Measurements from ENCODE around the gene LPO. TPM values are rescaled to one million over a fixed set of nuclear protein-coding genes. Genes with fewer than 3 reads are reported as not detected.

LPO gene
- total and polyA plus RNA-seq, 9 of the 15 experiments (the other 6 are each of a cell fraction or from before 2014, with no cell fraction given): 0.07 to 0.11 TPM; not detected in 7

- TF ChIP-seq REST (IDR thresholded peaks at IDR 0.05; ENCODE audit: borderline replicate concordance) (no peak), REST (CRISPR knock-in tag; IDR thresholded peaks at IDR 0.05; ENCODE audit: low read depth) (no peak), CBX2 (IDR thresholded peaks at IDR 0.05; ENCODE audit: insufficient read depth, low read length, poor library complexity, severe bottlenecking) (no peak), THAP12 (CRISPR knock-in tag; IDR thresholded peaks at IDR 0.05) (0 out of 2 replicates have a peak, but pooled peaks have one; percentile 40), POU5F1 (IDR thresholded peaks at IDR 0.05; ENCODE audit: borderline replicate concordance, low read depth, low read length, partially characterized antibody) (no peak), KDM1A (IDR thresholded peaks at IDR 0.05) (no peak), TOE1 (IDR thresholded peaks at IDR 0.05; ENCODE audit: borderline replicate concordance) (peak; percentile 30; the same call in 1 of the 2 replicates), TOE1 (CRISPR knock-in tag; IDR thresholded peaks at IDR 0.05; ENCODE audit: borderline replicate concordance, low read depth) (no peak), MTA1 (IDR thresholded peaks at IDR 0.05; ENCODE audit: borderline replicate concordance) (peak; percentile 95), SRSF3 (IDR thresholded peaks at IDR 0.05; ENCODE audit: insufficient read depth, low read length) (no peak)
- TF ChIP-seq, protein P1, sequence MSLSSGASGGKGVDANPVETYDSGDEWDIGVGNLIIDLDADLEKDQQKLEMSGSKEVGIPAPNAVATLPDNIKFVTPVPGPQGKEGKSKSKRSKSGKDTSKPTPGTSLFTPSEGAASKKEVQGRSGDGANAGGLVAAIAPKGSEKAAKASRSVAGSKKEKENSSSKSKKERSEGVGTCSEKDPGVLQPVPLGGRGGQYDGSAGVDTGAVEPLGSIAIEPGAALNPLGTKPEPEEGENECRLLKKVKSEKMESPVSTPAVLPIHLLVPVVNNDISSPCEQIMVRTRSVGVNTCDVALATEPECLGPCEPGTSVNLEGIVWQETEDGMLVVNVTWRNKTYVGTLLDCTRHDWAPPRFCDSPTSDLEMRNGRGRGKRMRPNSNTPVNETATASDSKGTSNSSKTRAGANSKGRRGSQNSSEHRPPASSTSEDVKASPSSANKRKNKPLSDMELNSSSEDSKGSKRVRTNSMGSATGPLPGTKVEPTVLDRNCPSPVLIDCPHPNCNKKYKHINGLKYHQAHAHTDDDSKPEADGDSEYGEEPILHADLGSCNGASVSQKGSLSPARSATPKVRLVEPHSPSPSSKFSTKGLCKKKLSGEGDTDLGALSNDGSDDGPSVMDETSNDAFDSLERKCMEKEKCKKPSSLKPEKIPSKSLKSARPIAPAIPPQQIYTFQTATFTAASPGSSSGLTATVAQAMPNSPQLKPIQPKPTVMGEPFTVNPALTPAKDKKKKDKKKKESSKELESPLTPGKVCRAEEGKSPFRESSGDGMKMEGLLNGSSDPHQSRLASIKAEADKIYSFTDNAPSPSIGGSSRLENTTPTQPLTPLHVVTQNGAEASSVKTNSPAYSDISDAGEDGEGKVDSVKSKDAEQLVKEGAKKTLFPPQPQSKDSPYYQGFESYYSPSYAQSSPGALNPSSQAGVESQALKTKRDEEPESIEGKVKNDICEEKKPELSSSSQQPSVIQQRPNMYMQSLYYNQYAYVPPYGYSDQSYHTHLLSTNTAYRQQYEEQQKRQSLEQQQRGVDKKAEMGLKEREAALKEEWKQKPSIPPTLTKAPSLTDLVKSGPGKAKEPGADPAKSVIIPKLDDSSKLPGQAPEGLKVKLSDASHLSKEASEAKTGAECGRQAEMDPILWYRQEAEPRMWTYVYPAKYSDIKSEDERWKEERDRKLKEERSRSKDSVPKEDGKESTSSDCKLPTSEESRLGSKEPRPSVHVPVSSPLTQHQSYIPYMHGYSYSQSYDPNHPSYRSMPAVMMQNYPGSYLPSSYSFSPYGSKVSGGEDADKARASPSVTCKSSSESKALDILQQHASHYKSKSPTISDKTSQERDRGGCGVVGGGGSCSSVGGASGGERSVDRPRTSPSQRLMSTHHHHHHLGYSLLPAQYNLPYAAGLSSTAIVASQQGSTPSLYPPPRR (CRISPR knock-in tag; IDR thresholded peaks at IDR 0.05; ENCODE audit: borderline replicate concordance): no peak
Measured at GRCh38 chr17:58219007-58219788, 19.2 kb upstream of the LPO start, which contains the start of gene MKS1 (continued).

All from K562 (cell line).